Endothelial cell of umbilical vein (primary cell): ENCODE measurements around the gene ZC3HAV1. TPM values are rescaled to one million over a fixed set of nuclear protein-coding genes. Genes with fewer than 3 reads are reported as not detected.

ENCODE experiments used
- BruUV-seq: library from RNA; stranded (reverse); fragments of 400-500 nt; replicated peaks from 2 replicates; lab custom pipeline; 2021; lab: Mats Ljungman, UMichigan
- CTCF ChIA-PET: fragments of 300-600, 350-600 bp; sonication (Branson Sonifier 250); formaldehyde crosslinking; loops from one replicate; lab custom pipeline; 2021; ENCODE audit warnings: antibody characterized with exemption, inconsistent platforms; lab: Charles Lee
- POLR2A ChIA-PET: fragments of 300-600, 350-600 bp; sonication (Branson Sonifier 250); formaldehyde crosslinking; loops from one replicate; lab custom pipeline; 2021; ENCODE audit warnings: antibody characterized with exemption, inconsistent platforms; lab: Charles Lee
- DNase-seq: peaks from one replicate; pipeline ENCODE4 v3.0.0-alpha.2; 2011; ENCODE audit warnings: low read depth, low spot score
- FAIRE-seq: peaks from 2 replicates; lab custom pipeline; 2011; peaks lifted over from hg19 to GRCh38; lab: Jason Lieb, UNC
- H2AFZ ChIP-seq: 2 replicates; pipeline ENCODE4 v1.6.0; 2012; ENCODE audit warnings: low read depth, low read length, control low read depth, inconsistent platforms
- H3K27ac ChIP-seq: 2 replicates; pipeline ENCODE4 v1.5.1; 2011; ENCODE audit warnings: low read depth, mild to moderate bottlenecking, control low read depth, low read length, moderate library complexity; ENCODE audit not compliant: insufficient read depth
- H3K27me3 ChIP-seq, 2 experiments: 2 replicates each; pipeline versions ENCODE4 v1.6.0 to v1.6.1; 2011; ENCODE audit warnings: low read length in 2 of 2, mixed read lengths in 1 of 2; ENCODE audit not compliant: control insufficient read depth in 2 of 2, insufficient read depth in 2 of 2
- H3K36me3 ChIP-seq, 2 experiments: 2 replicates in 1 of 2; 3 replicates in 1 of 2; pipeline ENCODE4 v1.5.1; 2011; ENCODE audit warnings: low read length in 2 of 2, mild to moderate bottlenecking in 1 of 2, moderate library complexity in 1 of 2; ENCODE audit not compliant: control insufficient read depth in 2 of 2, insufficient read depth in 2 of 2; ENCODE audit errors: extremely low read depth in 1 of 2
- H3K4me1 ChIP-seq: 3 replicates; pipeline ENCODE4 v1.5.1; 2011; ENCODE audit warnings: mild to moderate bottlenecking, low read length; ENCODE audit not compliant: control insufficient read depth, insufficient read depth; ENCODE audit errors: extremely low read depth
- H3K4me2 ChIP-seq: 2 replicates; pipeline ENCODE4 v1.6.1; 2011; ENCODE audit warnings: low read length, control low read depth, mixed read lengths; ENCODE audit not compliant: insufficient read depth
- H3K4me3 ChIP-seq, 3 experiments: fragments of 200-600 bp in 1 of 3; sonication (generic), shearing (Covaris generic) in 1 of 3; replicated peaks in 1 of 3; 2 replicates each; pipeline ENCODE4 v1.5.1; 2011 to 2016; ENCODE audit warnings: control low read depth in 3 of 3, low read length in 3 of 3, mild to moderate bottlenecking in 2 of 3, inconsistent platforms in 1 of 3, low read depth in 1 of 3, moderate library complexity in 1 of 3; ENCODE audit not compliant: insufficient read depth in 1 of 3
- H3K79me2 ChIP-seq: 2 replicates; pipeline ENCODE4 v1.6.0; 2012; ENCODE audit warnings: low read length, inconsistent platforms; ENCODE audit not compliant: control insufficient read depth, insufficient read depth
- H3K9ac ChIP-seq: replicated peaks from 2 replicates; pipeline ENCODE3; 2011; ENCODE audit warnings: low read length, control low read depth; ENCODE audit not compliant: insufficient read depth; ENCODE audit errors: extremely low read depth
- H3K9me1 ChIP-seq: replicated peaks from 3 replicates; pipeline ENCODE4 v1.6.0; 2011; ENCODE audit warnings: mild to moderate bottlenecking, low read length; ENCODE audit not compliant: control insufficient read depth, insufficient read depth; ENCODE audit errors: extremely low read depth
- H3K9me3 ChIP-seq: replicated peaks from 2 replicates; pipeline ENCODE4 v1.5.1; 2012; ENCODE audit warnings: low read length, inconsistent platforms; ENCODE audit not compliant: control insufficient read depth, insufficient read depth
- H4K20me1 ChIP-seq: replicated peaks from 2 replicates; pipeline ENCODE3; 2011; ENCODE audit warnings: mild to moderate bottlenecking, low read length; ENCODE audit not compliant: control insufficient read depth, insufficient read depth; ENCODE audit errors: extremely low read depth
- CTCF ChIP-seq, 2 donors: IDR thresholded peaks; 1 replicate in 1 of 2; 2 replicates in 1 of 2; pipeline ENCODE4 v1.5.1; 2011; ENCODE audit warnings: low read length in 2 of 2, mild to moderate bottlenecking in 2 of 2, moderate library complexity in 2 of 2, control low read depth in 1 of 2, inconsistent platforms in 1 of 2, low read depth in 1 of 2; ENCODE audit not compliant: insufficient read depth in 1 of 2; ENCODE audit errors: extremely low read depth in 1 of 2
- EZH2 ChIP-seq: IDR thresholded peaks from 2 replicates; pipeline ENCODE4 v1.6.1; 2012; ENCODE audit warnings: borderline replicate concordance, low read depth, mild to moderate bottlenecking, moderate library complexity, low read length, inconsistent platforms; ENCODE audit not compliant: severe bottlenecking
- FOS ChIP-seq: IDR thresholded peaks from 2 replicates; pipeline ENCODE4 v1.6.1; 2011; ENCODE audit warnings: mild to moderate bottlenecking, low read length, moderate library complexity, borderline replicate concordance; ENCODE audit not compliant: insufficient read depth
- GATA2 ChIP-seq: IDR thresholded peaks from 2 replicates; pipeline ENCODE4 v1.7.0; 2011; ENCODE audit warnings: low read depth, mild to moderate bottlenecking, moderate library complexity, mixed read lengths, low read length; ENCODE audit not compliant: insufficient read length, insufficient read depth
- JUN ChIP-seq: IDR thresholded peaks from 2 replicates; pipeline ENCODE4 v1.6.1; 2011; ENCODE audit warnings: borderline replicate concordance, low read depth; ENCODE audit not compliant: insufficient read length, insufficient read depth
- MAX ChIP-seq: IDR thresholded peaks from 2 replicates; pipeline ENCODE4 v1.6.1; 2011; ENCODE audit not compliant: insufficient read depth, insufficient read length
- MYC ChIP-seq: IDR thresholded peaks from one replicate; pipeline ENCODE4 v1.6.1; 2011; ENCODE audit warnings: mild to moderate bottlenecking, low read depth, low read length
- POLR2A ChIP-seq: IDR thresholded peaks from 2 replicates; pipeline ENCODE4 v1.6.1; 2012; ENCODE audit warnings: low read depth, mild to moderate bottlenecking, control low read depth, low read length
- POLR2AphosphoS5 ChIP-seq: IDR thresholded peaks from 2 replicates; pipeline ENCODE4 v1.6.1; 2012; ENCODE audit warnings: low read depth, mild to moderate bottlenecking, control low read depth, low read length, moderate library complexity; ENCODE audit not compliant: insufficient read depth
- dilution Hi-C: fragments of 300-500 bp; cut with MboI; formaldehyde crosslinking; loops from one replicate; pipeline ENCODE4 v1.15.0; 2019; ENCODE audit warnings: low sequenced_read_pairs; ENCODE audit not compliant: extremely low pct_ligation_motif_present
- intact Hi-C: fragments of 100-400 bp; cut with micrococcal nuclease; formaldehyde crosslinking; loops from one replicate; pipeline ENCODE4 v1.10.0; 2022
- polyA plus RNA-seq, 4 experiments: library from polyadenylated mRNA; depleted of rRNA in 3 of 4; stranded (reverse) in 3 of 4; unstranded in 1 of 4; fragments of >200 nt; gene quantifications; 2 replicates each; pipeline versions ENCODE4 v1.2.1 to v1.2.3, GENCODE V29; 2011 to 2012; ENCODE audit warnings: missing spikeins in 1 of 4
- total RNA-seq: library from RNA; stranded (reverse); gene quantifications from 2 replicates; pipeline ENCODE4 v1.2.3, GENCODE V29; 2021

The ZC3HAV1 gene
- total and polyA plus RNA-seq, 2 donors (not counting 3 experiments of a cell fraction or from before 2014, with no cell fraction given) = 17.1 to 37.7 TPM

GRCh38 chr7:139089118-139089517 lies 20.4 kb downstream of the ZC3HAV1 start:
- Histone ChIP-seq H3K9me3 (no peaks in the 10 kb centered on the region), H3K27ac (no peak overlapping the region), H3K27me3 (no peaks in the 10 kb centered on the region), H3K79me2 (peaks cover 19% of the 10 kb centered on the region), H2AFZ (no peak overlapping the region), H3K4me3 (no peak overlapping the region), H3K4me1 (peaks cover 10% of the 10 kb centered on the region), H3K36me3 (peaks cover 11 to 12% of the 10 kb centered on the region in 2 experiments), H3K4me2 (no peak overlapping the region), H3K9ac (no peak overlapping the region), H4K20me1 (no peaks in the 10 kb centered on the region), H3K9me1 (no peaks in the 10 kb centered on the region)
- FAIRE-seq = no peak
- intact Hi-C loops = no loop called here
- no peak for DNase-seq
- TF ChIP-seq JUN = no peak
- no peak for TF ChIP-seq MYC
- no peak for TF ChIP-seq GATA2
- no peak for TF ChIP-seq POLR2AphosphoS5
- no peak for TF ChIP-seq EZH2
- no peak for TF ChIP-seq POLR2A
- no peak for TF ChIP-seq MAX
- TF ChIP-seq CTCF (IDR thresholded peaks at IDR 0.05; ENCODE audit: extremely low read depth in 1 of 2, insufficient read depth in 1 of 2, low read depth in 1 of 2, low read length in 2 of 2) = no peak
- TF ChIP-seq FOS = no peak
- ChIA-PET CTCF (no interaction called here), POLR2A (no interaction called here)
- dilution Hi-C loops = no loop called here
- no TSS peak for BruUV-seq
